DND-41 (cell line): ENCODE measurements around the gene GNPTG.

Source experiments
- CTCF ChIP-seq: IDR thresholded peaks from 2 replicates; pipeline ENCODE4 v1.5.1; 2012; ENCODE audit warnings: borderline replicate concordance, low read length, moderate library complexity, mild to moderate bottlenecking; ENCODE audit not compliant: poor library complexity, severe bottlenecking; ENCODE audit errors: extremely low read depth
- EZH2 ChIP-seq: IDR thresholded peaks from 3 replicates; pipeline ENCODE4 v1.6.1; 2012; ENCODE audit warnings: borderline replicate concordance, low read depth, mild to moderate bottlenecking, moderate library complexity, low read length, inconsistent platforms; ENCODE audit not compliant: severe bottlenecking

GRCh38 chr16:1338855-1339675, 12.7 kb upstream of the GNPTG start:
- TF ChIP-seq CTCF (no peak), EZH2 (no peak)
